Uterus (tissue), 4 donors: Measurements from ENCODE around the gene APC2. TPM values are rescaled to one million over a fixed set of nuclear protein-coding genes. Genes with fewer than 3 reads are reported as not detected.
A peak's percentile ranks its signal among the peaks of the same experiment; 100 is the strongest.

Experiments used
- DNase-seq, 2 donors: peaks; one replicate each; pipeline ENCODE4 v3.0.0-alpha.2; 2019 to 2020
- H3K27ac ChIP-seq, 2 donors: fragments of 200-600 bp; sonication (generic); 1 replicate in 1 of 2; 2 replicates in 1 of 2; pipeline ENCODE4 v1.5.1; 2016 to 2018
- H3K27me3 ChIP-seq, 2 donors: fragments of 200-600 bp; sonication (generic); one replicate each; pipeline ENCODE4 v1.5.1; 2018 to 2019; ENCODE audit warnings: control low read depth in 1 of 2
- H3K36me3 ChIP-seq, 2 donors: fragments of 200-600 bp; sonication (generic); one replicate each; pipeline ENCODE4 v1.5.1; 2019; ENCODE audit warnings: control low read depth in 1 of 2
- H3K4me1 ChIP-seq, 2 donors: fragments of 200-600 bp; sonication (generic); one replicate each; pipeline ENCODE4 v1.5.1; 2018 to 2019; ENCODE audit warnings: control low read depth in 1 of 2
- H3K4me3 ChIP-seq, 2 donors: fragments of 200-600 bp; sonication (generic); 1 replicate in 1 of 2; 2 replicates in 1 of 2; pipeline ENCODE4 v1.5.1; 2018 to 2019; ENCODE audit warnings: mild to moderate bottlenecking in 1 of 2
- H3K9me3 ChIP-seq, 2 donors: fragments of 200-600 bp; sonication (generic); one replicate each; pipeline ENCODE4 v1.5.1; 2019; ENCODE audit warnings: control low read depth in 1 of 2
- CTCF ChIP-seq, 4 experiments: fragments of 200-600 bp in 2 of 4; fragments of 450-650 bp in 2 of 4; sonication (generic) in 2 of 4; IDR thresholded peaks; one replicate each; pipeline ENCODE4 v1.5.1; 2016 to 2019; ENCODE audit warnings: antibody characterized with exemption in 4 of 4, mild to moderate bottlenecking in 2 of 4, moderate library complexity in 1 of 4
- POLR2A ChIP-seq, 2 donors: fragments of 450-650 bp; IDR thresholded peaks; one replicate each; pipeline ENCODE4 v1.6.1; 2016; ENCODE audit warnings: antibody characterized with exemption in 2 of 2, mild to moderate bottlenecking in 1 of 2, moderate library complexity in 1 of 2
- intact Hi-C: fragments of 100-400 bp; cut with DNase I; formaldehyde crosslinking; loops from one replicate; pipeline ENCODE4 v1.15.1; 2023; ENCODE audit warnings: low total_unique reads
- total RNA-seq, 4 donors: library from RNA; depleted of rRNA in 3 of 4; stranded (reverse); fragments of >200 nt in 3 of 4; gene quantifications; one replicate each; pipeline versions ENCODE4 v1.1.0 to v1.2.4, GENCODE V29; 2014 to 2023
- donor health status: DM: yes; HTN: yes; CAD: no.

APC2 gene
- 1 to 10 TPM in 1 of 4 donors, under 1 TPM in 2, not detected in 1; 0.12 to 3.5 (median 0.77) TPM for total RNA-seq

GRCh38 chr19:1449467-1450442 lies at the start of gene APC2:
Gene APC2, plus strand, starts transcription at chr19:1450121. Its CDS starts 2,881 bp downstream, at chr19:1453002.
- Histone ChIP-seq H3K27me3 (peaks cover 37 to 61% of the 10 kb centered on the region in 2 donors), H3K4me1 (peaks cover 0 to 27% of the 10 kb centered on the region in 2 donors), H3K9me3 (no peaks in the 10 kb centered on the region), H3K27ac (no peak within 1 kb of the TSS), H3K36me3 (no peaks in the 10 kb centered on the region), H3K4me3 (no peak within 1 kb of the TSS)
- TF ChIP-seq POLR2A (IDR thresholded peaks at IDR 0.05) (no peak), CTCF (IDR thresholded peaks at IDR 0.05) (no peak)
- no peak for DNase-seq
- intact Hi-C loops = no loop called here

GRCh38 chr19:1400281-1401137 lies 49.4 kb upstream of the APC2 start:
- no peak for DNase-seq
- no peaks in the 10 kb centered on the region for H3K9me3 ChIP-seq
- no peak for TF ChIP-seq POLR2A (IDR thresholded peaks at IDR 0.05)
- no peak for TF ChIP-seq CTCF (IDR thresholded peaks at IDR 0.05)
- H3K4me1 ChIP-seq = peaks cover 0 to 22% of the 10 kb centered on the region in 2 donors
- H3K27me3 ChIP-seq = no peaks in the 10 kb centered on the region
- intact Hi-C loops = no loop called here
- H3K4me3 ChIP-seq = peak overlapping the region; percentile 28 to 49
- H3K27ac ChIP-seq = peak overlapping the region in 1 of 2 donors; percentile 7
- no peaks in the 10 kb centered on the region for H3K36me3 ChIP-seq

- no peaks in the 10 kb centered on the region for H3K9me3 ChIP-seq
- H3K27me3 ChIP-seq = no peaks in the 10 kb centered on the region
- no peak for DNase-seq
- peaks cover 0 to 18% of the 10 kb centered on the region in 2 donors for H3K4me1 ChIP-seq
- H3K27ac ChIP-seq = peak within 1 kb of the TSS in 1 of 2 donors; percentile 13
- H3K36me3 ChIP-seq = no peaks in the 10 kb centered on the region
- peak within 1 kb of the TSS; percentile 28 to 49 for H3K4me3 ChIP-seq
- TF ChIP-seq POLR2A (IDR thresholded peaks at IDR 0.05) = peak in 1 of 2 donors; percentile 23
- TF ChIP-seq CTCF (IDR thresholded peaks at IDR 0.05) = peak; percentile 26 to 65 (median 48)
- intact Hi-C loops = no loop called here
These were observed 48.6 kb upstream of the APC2 start, which contains the start of gene GAMT for GRCh38 chr19:1401138-1401888. Gene GAMT, minus strand, starts transcription at chr19:1401542. Its CDS starts 66 bp downstream, at chr19:1401476.

- DNase-seq = no peak
- no peak overlapping the region for H3K27ac ChIP-seq
- peaks cover 0 to 18% of the 10 kb centered on the region in 2 donors for H3K4me1 ChIP-seq
- H3K4me3 ChIP-seq = peak overlapping the region in 1 of 2 donors; percentile 49
- no peaks in the 10 kb centered on the region for H3K9me3 ChIP-seq
- no peaks in the 10 kb centered on the region for H3K27me3 ChIP-seq
- H3K36me3 ChIP-seq = no peaks in the 10 kb centered on the region
- intact Hi-C loops = no loop called here
- TF ChIP-seq CTCF (IDR thresholded peaks at IDR 0.05) = no peak
- TF ChIP-seq POLR2A (IDR thresholded peaks at IDR 0.05) = no peak
These were observed 48.1 kb upstream of the APC2 start for GRCh38 chr19:1401889-1402217.
